H1 (cell line): ENCODE measurements around the gene OR11A1. TPM values are rescaled to one million over a fixed set of nuclear protein-coding genes. Genes with fewer than 3 reads are reported as not detected.

Experiments used
- RAD21 ChIP-seq, 2 experiments: IDR thresholded peaks in 1 of 2; conservative IDR thresholded peaks in 1 of 2; 2 replicates each; pipeline ENCODE4 v1.6.1; 2011; ENCODE audit warnings: low read depth in 2 of 2, low read length in 2 of 2, improper control_type of control experiment in 1 of 2, inconsistent platforms in 1 of 2, mild to moderate bottlenecking in 1 of 2, moderate library complexity in 1 of 2
- RBBP5 ChIP-seq: IDR thresholded peaks from 2 replicates; pipeline ENCODE4 v1.7.1; 2012; ENCODE audit warnings: low read depth, mild to moderate bottlenecking, inconsistent platforms, low read length, moderate library complexity, borderline replicate concordance
- SIRT6 ChIP-seq: IDR thresholded peaks from one replicate; pipeline ENCODE4 v1.7.1; 2012; ENCODE audit warnings: low read length, inconsistent platforms
- SRF ChIP-seq: IDR thresholded peaks from 2 replicates; pipeline ENCODE4 v1.6.1; 2011; ENCODE audit warnings: mild to moderate bottlenecking, low read depth, low read length, moderate library complexity
- TBP ChIP-seq: IDR thresholded peaks from 2 replicates; pipeline ENCODE4 v1.6.1; 2011; ENCODE audit warnings: low read depth, low read length, improper control_type of control experiment
- polyA plus RNA-seq, 7 experiments: library from polyadenylated mRNA; depleted of rRNA in 3 of 7; stranded (reverse) in 5 of 7; unstranded in 2 of 7; fragments of >200 nt in 5 of 7; fragments of 200-250 nt in 2 of 7; gene quantifications; 1 replicate in 5 of 7; 2 replicates in 1 of 7; 4 replicates in 1 of 7; pipeline versions ENCODE4 v1.2.1 to v1.2.3, GENCODE V29; 2011 to 2013; ENCODE audit warnings: missing spikeins in 2 of 7, mixed read lengths in 2 of 7
- total RNA-seq: library from RNA; stranded (reverse); fragmentation: NEBNext Ultra II Directional; extraction: Animal tissue kit (Norgen Biotek cat#: 25700); gene quantifications from 2 replicates; pipeline ENCODE4 v1.2.1, GENCODE V29; 2021

OR11A1 gene
- total and polyA plus RNA-seq, 2 of the 8 experiments (the other 6 are each of a cell fraction or from before 2014, with no cell fraction given): not detected

GRCh38 chr6:29399525-29399924, 57.3 kb downstream of the OR11A1 start (continued):
- TF ChIP-seq RAD21 (IDR thresholded peaks at IDR 0.05 in 1 of 2, conservative IDR thresholded peaks at IDR 0.05 in 1 of 2; ENCODE audit: low read depth in 2 of 2, low read length in 2 of 2) (no peak), SRF (no peak), SIRT6 (no peak), TBP (no peak), RBBP5 (no peak)
